Right atrium auricular region (tissue), 2 donors: ENCODE results near the gene L3MBTL4. TPM values are rescaled to one million over a fixed set of nuclear protein-coding genes. Genes with fewer than 3 reads are reported as not detected.
A peak's percentile ranks its signal among the peaks of the same experiment; 100 is the strongest.

Experiments
- DNase-seq: peaks from one replicate; pipeline ENCODE4 v3.0.0-alpha.2; 2019; ENCODE audit warnings: low spot score
- H3K27ac ChIP-seq, 2 donors: fragments of 200-600 bp; sonication (generic); 1 replicate in 1 of 2; 2 replicates in 1 of 2; pipeline ENCODE4 v1.5.1; 2016 to 2019
- H3K27me3 ChIP-seq, 2 donors: fragments of 200-600 bp; sonication (generic); one replicate each; pipeline versions ENCODE4 v1.5.1 to v1.6.0; 2017 to 2019
- H3K36me3 ChIP-seq: fragments of 200-600 bp; sonication (generic); one replicate; pipeline ENCODE4 v1.5.1; 2016
- H3K4me1 ChIP-seq, 2 donors: fragments of 200-600 bp; sonication (generic); one replicate each; pipeline versions ENCODE4 v1.5.1 to v1.6.0; 2017 to 2019
- H3K4me3 ChIP-seq, 2 donors: fragments of 200-600 bp; sonication (generic); 1 replicate in 1 of 2; 2 replicates in 1 of 2; pipeline ENCODE4 v1.5.1; 2017 to 2019; ENCODE audit warnings: mild to moderate bottlenecking in 1 of 2, moderate library complexity in 1 of 2
- H3K9me3 ChIP-seq, 2 donors: fragments of 200-600 bp; sonication (generic); one replicate each; pipeline ENCODE4 v1.5.1; 2019
- total RNA-seq, 2 donors: library from RNA; depleted of rRNA; stranded (reverse); fragments of >200 nt; gene quantifications; one replicate each; pipeline ENCODE4 v1.1.0, GENCODE V29; 2016
- TF ChIP-seq, protein P1 (sequence below), 2 donors: fragments of 200-600 bp; sonication (generic); IDR thresholded peaks; one replicate each; pipeline ENCODE4 v1.5.1; 2019; ENCODE audit warnings: antibody characterized with exemption in 2 of 2

Gene L3MBTL4
- total RNA-seq, 2 donors from 2014 or later: 6.6 to 10.5 TPM

DNA sequence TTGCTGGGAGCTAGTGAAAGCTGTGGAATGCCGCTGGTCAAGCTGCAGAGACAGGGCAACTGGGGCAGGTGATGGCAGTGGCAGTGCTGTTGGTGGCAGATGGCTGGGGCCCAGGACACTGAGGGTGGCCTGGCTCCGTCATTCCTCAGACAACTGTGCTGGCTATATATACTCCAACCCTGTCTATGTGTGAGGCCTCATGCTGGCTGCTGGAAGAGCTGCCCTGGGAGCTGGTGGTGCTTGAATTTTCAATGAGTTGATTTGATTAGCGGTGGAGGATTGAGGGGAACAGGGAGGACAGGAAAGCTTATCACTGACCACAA, 452.9 kb downstream of the L3MBTL4 start:
- Histone ChIP-seq H3K9me3 (no peaks in the 10 kb centered on the region), H3K27ac (peak overlapping the region in 1 of 2 donors; percentile 3), H3K27me3 (no peaks in the 10 kb centered on the region), H3K36me3 (no peaks in the 10 kb centered on the region), H3K4me1 (peaks cover 0 to 34% of the 10 kb centered on the region in 2 donors), H3K4me3 (no peak overlapping the region)
- DNase-seq: no peak
- TF ChIP-seq, protein P1, sequence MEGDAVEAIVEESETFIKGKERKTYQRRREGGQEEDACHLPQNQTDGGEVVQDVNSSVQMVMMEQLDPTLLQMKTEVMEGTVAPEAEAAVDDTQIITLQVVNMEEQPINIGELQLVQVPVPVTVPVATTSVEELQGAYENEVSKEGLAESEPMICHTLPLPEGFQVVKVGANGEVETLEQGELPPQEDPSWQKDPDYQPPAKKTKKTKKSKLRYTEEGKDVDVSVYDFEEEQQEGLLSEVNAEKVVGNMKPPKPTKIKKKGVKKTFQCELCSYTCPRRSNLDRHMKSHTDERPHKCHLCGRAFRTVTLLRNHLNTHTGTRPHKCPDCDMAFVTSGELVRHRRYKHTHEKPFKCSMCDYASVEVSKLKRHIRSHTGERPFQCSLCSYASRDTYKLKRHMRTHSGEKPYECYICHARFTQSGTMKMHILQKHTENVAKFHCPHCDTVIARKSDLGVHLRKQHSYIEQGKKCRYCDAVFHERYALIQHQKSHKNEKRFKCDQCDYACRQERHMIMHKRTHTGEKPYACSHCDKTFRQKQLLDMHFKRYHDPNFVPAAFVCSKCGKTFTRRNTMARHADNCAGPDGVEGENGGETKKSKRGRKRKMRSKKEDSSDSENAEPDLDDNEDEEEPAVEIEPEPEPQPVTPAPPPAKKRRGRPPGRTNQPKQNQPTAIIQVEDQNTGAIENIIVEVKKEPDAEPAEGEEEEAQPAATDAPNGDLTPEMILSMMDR (IDR thresholded peaks at IDR 0.05): no peak

DNA sequence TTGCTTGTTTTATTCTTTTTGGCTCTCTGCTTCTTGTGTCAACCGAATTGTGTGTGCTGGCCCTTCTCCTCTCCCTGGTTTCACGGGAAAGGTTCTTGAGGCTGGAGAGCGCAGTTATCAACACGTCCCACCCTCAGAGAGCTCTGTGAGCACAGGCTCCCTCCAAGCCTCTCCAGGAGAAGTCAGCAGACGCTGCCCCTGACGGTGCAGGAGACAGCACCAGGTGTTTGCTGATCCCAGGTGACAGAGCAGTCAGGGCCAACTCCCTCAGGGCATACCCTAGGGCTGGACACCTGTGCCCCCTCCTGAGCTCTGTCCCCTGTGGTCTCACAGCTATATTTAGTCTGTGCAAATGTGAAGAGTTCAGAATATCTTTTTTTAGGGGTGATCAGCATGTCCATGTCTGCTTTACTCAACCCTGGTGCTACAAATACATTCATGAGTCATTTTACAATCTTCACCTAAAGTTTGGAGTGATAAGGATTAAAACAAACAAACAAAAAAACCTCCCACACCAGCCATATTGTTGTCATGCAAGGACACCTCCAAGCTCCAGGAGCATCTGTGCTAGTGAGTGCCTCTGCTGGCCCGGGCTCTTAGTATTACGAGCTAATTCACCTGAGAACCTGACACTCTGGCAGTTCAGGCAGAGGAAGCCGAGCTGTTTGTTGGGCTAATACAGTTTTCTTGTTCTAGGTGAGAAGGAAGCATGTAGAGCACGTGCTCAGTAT, 453.4 kb downstream of the L3MBTL4 start:
- Histone ChIP-seq H3K27me3 (no peaks in the 10 kb centered on the region), H3K27ac (no peak overlapping the region), H3K4me1 (peaks cover 0 to 34% of the 10 kb centered on the region in 2 donors), H3K9me3 (no peaks in the 10 kb centered on the region), H3K36me3 (no peaks in the 10 kb centered on the region), H3K4me3 (no peak overlapping the region)
- TF ChIP-seq, protein P1 (IDR thresholded peaks at IDR 0.05): no peak
- no peak for DNase-seq

DNA sequence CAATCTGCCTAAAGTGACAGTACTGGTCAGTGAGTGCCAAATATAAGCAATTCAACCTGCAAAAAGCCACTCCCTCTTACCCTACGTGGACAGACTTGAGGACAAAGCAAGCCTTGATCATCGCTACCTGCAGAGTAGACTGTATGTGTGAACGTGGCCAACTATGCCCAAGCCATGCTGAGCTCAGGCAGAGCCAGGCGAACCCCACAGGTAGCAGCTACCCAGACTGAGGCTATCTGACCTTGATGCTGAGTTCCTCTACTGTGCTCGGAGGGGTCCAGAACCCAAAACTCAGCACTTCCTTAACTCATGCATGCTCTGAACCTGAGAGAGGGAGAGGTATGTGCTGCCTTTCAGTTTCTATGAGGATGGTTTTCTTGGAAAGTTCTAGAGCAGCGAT, 455.9 kb downstream of the L3MBTL4 start:
- no peaks in the 10 kb centered on the region for H3K36me3 ChIP-seq

DNA sequence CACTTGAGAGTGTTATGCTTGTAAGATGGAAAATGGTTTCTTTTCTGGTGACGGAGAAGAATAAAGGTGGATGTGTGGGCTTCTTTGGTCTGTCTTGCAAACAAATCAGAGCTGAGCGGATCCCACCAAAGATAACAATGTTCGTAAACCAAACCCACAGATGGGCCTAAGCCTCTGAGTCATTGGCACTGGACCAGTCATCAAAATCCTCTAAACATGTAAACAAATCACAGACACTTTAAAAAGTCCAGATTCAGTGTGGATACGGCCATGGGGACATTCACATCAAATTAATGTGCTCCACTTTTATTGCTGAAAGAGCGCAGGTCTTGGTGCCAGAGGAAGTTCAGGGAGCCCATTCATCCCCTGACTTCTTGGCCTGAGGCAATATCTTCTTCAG, 458.9 kb downstream of the L3MBTL4 start:
- Histone ChIP-seq H3K4me3 (no peak overlapping the region), H3K27me3 (no peaks in the 10 kb centered on the region), H3K36me3 (no peaks in the 10 kb centered on the region), H3K4me1 (peaks cover 0 to 2% of the 10 kb centered on the region in 2 donors), H3K9me3 (no peaks in the 10 kb centered on the region), H3K27ac (no peak overlapping the region)
- TF ChIP-seq, protein P1 (IDR thresholded peaks at IDR 0.05): no peak
- DNase-seq: no peak

More for the DNA sequence above, 455.9 kb downstream of the L3MBTL4 start:
- no peak for DNase-seq
- Histone ChIP-seq H3K4me1 (peaks cover 0 to 16% of the 10 kb centered on the region in 2 donors), H3K27me3 (no peaks in the 10 kb centered on the region), H3K9me3 (no peaks in the 10 kb centered on the region), H3K27ac (no peak overlapping the region), H3K4me3 (no peak overlapping the region)
- TF ChIP-seq, protein P1 (IDR thresholded peaks at IDR 0.05): no peak

DNA sequence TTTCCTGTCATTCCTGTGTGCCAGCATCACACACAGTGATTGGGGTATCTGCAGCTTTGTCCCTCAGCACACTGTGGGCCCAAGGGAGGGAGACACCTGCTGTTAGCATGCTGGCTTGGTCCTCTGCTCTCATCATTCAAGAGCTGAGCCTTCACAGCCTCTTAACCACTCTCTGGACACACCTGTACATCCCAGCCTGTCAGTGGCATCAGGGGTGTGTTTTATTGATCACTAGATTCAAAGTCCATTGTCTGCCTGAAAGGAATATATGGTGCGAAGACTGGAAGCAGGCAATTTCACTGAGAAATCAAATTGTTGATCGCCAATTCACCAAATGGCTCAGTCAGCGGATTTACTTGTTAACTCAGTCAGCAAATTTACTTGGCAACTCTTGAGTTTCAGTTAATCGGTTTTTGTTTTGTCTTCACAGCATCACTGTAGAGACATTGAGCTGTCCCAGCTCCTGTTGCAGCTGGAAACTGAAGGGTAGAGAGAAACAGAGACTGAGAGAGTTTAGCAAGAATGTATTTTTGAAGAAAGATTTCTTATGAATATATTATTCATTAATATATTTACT, 463.1 kb downstream of the L3MBTL4 start:
- Histone ChIP-seq H3K4me3 (no peak overlapping the region), H3K9me3 (no peaks in the 10 kb centered on the region), H3K36me3 (no peaks in the 10 kb centered on the region), H3K4me1 (no peaks in the 10 kb centered on the region), H3K27ac (no peak overlapping the region), H3K27me3 (no peaks in the 10 kb centered on the region)
- no peak for DNase-seq
- TF ChIP-seq, protein P1 (IDR thresholded peaks at IDR 0.05): no peak
